Ishikawa (cell line): ENCODE measurements around the gene NFIB.

Experiments
- CEBPB ChIP-seq: IDR thresholded peaks from 2 replicates; pipeline ENCODE4 v1.6.1; 2012
- CREB1 ChIP-seq: IDR thresholded peaks from 2 replicates; pipeline ENCODE4 v1.6.1; 2012; ENCODE audit warnings: low read depth
- EGR1 ChIP-seq: IDR thresholded peaks from 2 replicates; pipeline ENCODE4 v1.6.1; 2012
- EP300 ChIP-seq: IDR thresholded peaks from 2 replicates; pipeline ENCODE4 v1.6.1; 2012; ENCODE audit warnings: borderline replicate concordance
- FOXM1 ChIP-seq: IDR thresholded peaks from 2 replicates; pipeline ENCODE4 v1.6.1; 2012; ENCODE audit warnings: low read depth, borderline replicate concordance
- NFIC ChIP-seq: IDR thresholded peaks from 2 replicates; pipeline ENCODE4 v1.6.1; 2012
- RAD21 ChIP-seq: IDR thresholded peaks from 2 replicates; pipeline ENCODE4 v1.6.1; 2012; ENCODE audit warnings: low read depth
- TAF1 ChIP-seq: IDR thresholded peaks from 2 replicates; pipeline ENCODE4 v1.6.1; 2012; ENCODE audit warnings: low read depth, mild to moderate bottlenecking
- TCF12 ChIP-seq: IDR thresholded peaks from 2 replicates; pipeline ENCODE4 v1.6.1; 2012; ENCODE audit warnings: low read depth
- TEAD4 ChIP-seq: IDR thresholded peaks from 2 replicates; pipeline ENCODE4 v1.6.1; 2012
- YY1 ChIP-seq: IDR thresholded peaks from 2 replicates; pipeline ENCODE4 v1.6.1; 2012; ENCODE audit warnings: low read depth
- ZBTB7A ChIP-seq: IDR thresholded peaks from 2 replicates; pipeline ENCODE4 v1.6.1; 2012; ENCODE audit warnings: low read depth
- TF ChIP-seq, protein P1 (sequence below): IDR thresholded peaks from 2 replicates; pipeline ENCODE4 v1.6.1; 2012; ENCODE audit warnings: low read depth, mild to moderate bottlenecking
- TF ChIP-seq, protein P2 (sequence below): IDR thresholded peaks from 2 replicates; pipeline ENCODE4 v1.6.1; 2012
- TF ChIP-seq, protein P3 (sequence below): IDR thresholded peaks from 2 replicates; pipeline ENCODE4 v1.6.1; 2012

The NFIB gene

DNA sequence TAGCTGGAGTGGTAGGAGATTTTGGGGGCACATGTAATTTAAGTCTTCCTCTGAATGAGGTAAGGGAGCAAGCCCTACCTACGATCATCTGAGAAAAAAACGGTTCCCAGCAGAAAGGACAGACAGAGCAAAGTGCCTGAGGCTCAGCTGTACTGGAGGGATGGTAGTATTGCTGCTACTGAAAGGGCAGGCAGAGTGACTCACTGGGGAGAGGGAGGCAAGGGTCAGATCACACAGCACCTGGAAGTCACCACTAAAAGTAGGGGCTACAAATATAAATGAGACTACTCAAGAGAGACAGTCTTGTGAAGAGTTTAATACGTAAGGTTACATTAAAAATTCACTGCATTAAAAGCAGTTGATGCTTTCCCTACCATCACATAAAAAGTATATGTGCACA lies 75.9 kb downstream of the NFIB start:
- TF ChIP-seq RAD21 (no peak), CREB1 (no peak), FOXM1 (no peak)
- TF ChIP-seq, protein P1, sequence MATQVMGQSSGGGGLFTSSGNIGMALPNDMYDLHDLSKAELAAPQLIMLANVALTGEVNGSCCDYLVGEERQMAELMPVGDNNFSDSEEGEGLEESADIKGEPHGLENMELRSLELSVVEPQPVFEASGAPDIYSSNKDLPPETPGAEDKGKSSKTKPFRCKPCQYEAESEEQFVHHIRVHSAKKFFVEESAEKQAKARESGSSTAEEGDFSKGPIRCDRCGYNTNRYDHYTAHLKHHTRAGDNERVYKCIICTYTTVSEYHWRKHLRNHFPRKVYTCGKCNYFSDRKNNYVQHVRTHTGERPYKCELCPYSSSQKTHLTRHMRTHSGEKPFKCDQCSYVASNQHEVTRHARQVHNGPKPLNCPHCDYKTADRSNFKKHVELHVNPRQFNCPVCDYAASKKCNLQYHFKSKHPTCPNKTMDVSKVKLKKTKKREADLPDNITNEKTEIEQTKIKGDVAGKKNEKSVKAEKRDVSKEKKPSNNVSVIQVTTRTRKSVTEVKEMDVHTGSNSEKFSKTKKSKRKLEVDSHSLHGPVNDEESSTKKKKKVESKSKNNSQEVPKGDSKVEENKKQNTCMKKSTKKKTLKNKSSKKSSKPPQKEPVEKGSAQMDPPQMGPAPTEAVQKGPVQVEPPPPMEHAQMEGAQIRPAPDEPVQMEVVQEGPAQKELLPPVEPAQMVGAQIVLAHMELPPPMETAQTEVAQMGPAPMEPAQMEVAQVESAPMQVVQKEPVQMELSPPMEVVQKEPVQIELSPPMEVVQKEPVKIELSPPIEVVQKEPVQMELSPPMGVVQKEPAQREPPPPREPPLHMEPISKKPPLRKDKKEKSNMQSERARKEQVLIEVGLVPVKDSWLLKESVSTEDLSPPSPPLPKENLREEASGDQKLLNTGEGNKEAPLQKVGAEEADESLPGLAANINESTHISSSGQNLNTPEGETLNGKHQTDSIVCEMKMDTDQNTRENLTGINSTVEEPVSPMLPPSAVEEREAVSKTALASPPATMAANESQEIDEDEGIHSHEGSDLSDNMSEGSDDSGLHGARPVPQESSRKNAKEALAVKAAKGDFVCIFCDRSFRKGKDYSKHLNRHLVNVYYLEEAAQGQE, result no peak
- TF ChIP-seq, protein P2, sequence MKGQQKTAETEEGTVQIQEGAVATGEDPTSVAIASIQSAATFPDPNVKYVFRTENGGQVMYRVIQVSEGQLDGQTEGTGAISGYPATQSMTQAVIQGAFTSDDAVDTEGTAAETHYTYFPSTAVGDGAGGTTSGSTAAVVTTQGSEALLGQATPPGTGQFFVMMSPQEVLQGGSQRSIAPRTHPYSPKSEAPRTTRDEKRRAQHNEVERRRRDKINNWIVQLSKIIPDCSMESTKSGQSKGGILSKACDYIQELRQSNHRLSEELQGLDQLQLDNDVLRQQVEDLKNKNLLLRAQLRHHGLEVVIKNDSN, result no peak

DNA sequence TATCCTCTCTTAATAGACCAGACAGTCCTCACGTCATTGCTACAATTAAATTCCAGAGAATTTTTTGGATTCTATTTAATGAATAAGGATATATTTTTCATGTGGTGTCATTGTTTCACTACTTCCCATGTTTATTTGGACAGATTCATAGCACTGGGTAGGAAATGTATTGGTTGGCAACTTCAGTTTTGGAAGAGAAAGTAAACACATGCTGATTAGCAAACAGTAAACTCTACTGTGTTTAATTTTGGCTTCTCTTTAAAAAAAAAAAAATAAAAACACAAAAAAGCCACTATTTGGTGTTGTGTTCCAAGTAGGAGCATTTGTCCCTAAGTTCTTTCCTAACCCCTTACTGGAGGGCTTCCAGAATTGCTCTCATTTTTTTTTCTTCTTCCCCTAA lies 77.3 kb downstream of the NFIB start:
- TF ChIP-seq YY1 (no peak), EGR1 (no peak), NFIC (no peak), TAF1 (no peak), ZBTB7A (no peak), FOXM1 (no peak), RAD21 (no peak), TEAD4 (no peak), CREB1 (no peak), EP300 (no peak), CEBPB (no peak)
- TF ChIP-seq, protein P1, result no peak
- TF ChIP-seq, protein P3, sequence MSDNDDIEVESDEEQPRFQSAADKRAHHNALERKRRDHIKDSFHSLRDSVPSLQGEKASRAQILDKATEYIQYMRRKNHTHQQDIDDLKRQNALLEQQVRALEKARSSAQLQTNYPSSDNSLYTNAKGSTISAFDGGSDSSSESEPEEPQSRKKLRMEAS, result no peak
- TF ChIP-seq, protein P2, result no peak

DNA sequence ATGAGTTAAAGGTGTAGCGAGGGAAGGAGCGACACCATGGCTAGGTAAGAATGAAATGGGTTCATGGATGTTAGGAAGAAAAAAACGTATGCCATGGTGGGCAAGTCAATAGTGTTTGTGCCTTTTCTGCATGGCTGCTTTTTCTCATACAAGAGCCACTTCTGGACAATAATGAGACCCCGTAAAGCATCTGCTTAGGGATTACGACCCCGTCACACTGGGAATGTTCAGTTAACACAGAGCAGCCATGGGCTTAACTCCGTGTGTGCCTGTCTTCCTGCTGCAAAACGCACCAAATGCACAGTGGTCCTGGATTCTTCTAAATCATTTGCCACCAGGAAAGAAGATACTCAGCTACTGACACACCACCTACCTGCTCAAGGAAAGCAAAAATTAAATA lies 81.8 kb downstream of the NFIB start:
- no peak for TF ChIP-seq TEAD4
- TF ChIP-seq, protein P3, result no peak

DNA sequence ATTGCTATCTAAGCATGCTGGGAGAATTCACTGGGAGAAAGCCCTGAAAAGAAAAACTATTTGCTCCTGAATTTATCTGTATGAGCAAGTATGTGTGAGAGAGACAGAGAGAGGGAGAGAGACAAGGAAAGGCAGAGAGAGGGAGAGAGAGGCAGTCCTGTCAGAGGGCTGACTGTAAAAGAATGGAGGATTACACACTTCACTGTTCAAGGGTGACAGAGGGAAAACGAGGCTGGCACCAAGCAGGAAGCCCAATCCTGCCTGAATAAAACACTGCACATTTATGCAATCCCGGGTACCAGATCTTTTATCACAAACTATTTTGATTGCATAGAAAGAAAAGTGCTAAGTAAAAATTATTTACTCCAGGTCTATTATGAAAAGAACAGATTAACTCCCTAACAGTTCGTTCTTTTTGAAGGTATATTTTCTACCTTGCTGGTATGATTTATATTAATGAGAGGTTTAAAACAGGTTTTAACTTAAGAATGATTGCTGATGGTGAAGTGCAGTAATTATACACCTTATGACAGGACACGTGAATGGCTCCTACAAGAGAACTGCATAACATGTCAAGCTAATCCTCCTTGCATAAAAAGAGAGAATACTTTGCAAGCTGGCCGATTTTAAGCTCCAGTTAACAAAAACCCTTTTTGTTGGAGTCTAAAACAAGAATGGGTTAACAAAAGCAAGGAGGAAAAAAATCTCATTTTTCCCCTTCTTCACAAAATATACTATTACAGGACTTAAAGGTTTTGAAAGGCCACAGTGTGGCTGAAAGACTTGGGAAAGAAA lies 82.5 kb downstream of the NFIB start:
- TF ChIP-seq RAD21, result no peak
- TF ChIP-seq CEBPB, result no peak
- TF ChIP-seq, protein P2, result no peak
- no peak for TF ChIP-seq ZBTB7A
- TF ChIP-seq TAF1, result no peak
- TF ChIP-seq FOXM1, result no peak
- TF ChIP-seq TCF12, result no peak
- TF ChIP-seq NFIC, result no peak
- TF ChIP-seq, protein P1, result no peak
- TF ChIP-seq YY1, result no peak
- TF ChIP-seq EGR1, result no peak
- TF ChIP-seq TEAD4, result no peak
- no peak for TF ChIP-seq EP300
- no peak for TF ChIP-seq CREB1
- TF ChIP-seq, protein P3, result no peak
